Endothelial cell of umbilical vein (primary cell): ENCODE data around the gene GPR4. TPM values are rescaled to one million over a fixed set of nuclear protein-coding genes. Genes with fewer than 3 reads are reported as not detected.
A peak's percentile ranks its signal among the peaks of the same experiment; 100 is the strongest.

Source experiments
- BruUV-seq: library from RNA; stranded (reverse); fragments of 400-500 nt; replicated peaks from 2 replicates; lab custom pipeline; 2021; lab: Mats Ljungman, UMichigan
- CTCF ChIA-PET: fragments of 300-600, 350-600 bp; sonication (Branson Sonifier 250); formaldehyde crosslinking; loops from one replicate; lab custom pipeline; 2021; ENCODE audit warnings: antibody characterized with exemption, inconsistent platforms; lab: Charles Lee
- POLR2A ChIA-PET: fragments of 300-600, 350-600 bp; sonication (Branson Sonifier 250); formaldehyde crosslinking; loops from one replicate; lab custom pipeline; 2021; ENCODE audit warnings: antibody characterized with exemption, inconsistent platforms; lab: Charles Lee
- DNase-seq: peaks from one replicate; pipeline ENCODE4 v3.0.0-alpha.2; 2011; ENCODE audit warnings: low read depth, low spot score
- FAIRE-seq: peaks from 2 replicates; lab custom pipeline; 2011; peaks lifted over from hg19 to GRCh38; lab: Jason Lieb, UNC
- H2AFZ ChIP-seq: 2 replicates; pipeline ENCODE4 v1.6.0; 2012; ENCODE audit warnings: low read depth, low read length, control low read depth, inconsistent platforms
- H3K27ac ChIP-seq: 2 replicates; pipeline ENCODE4 v1.5.1; 2011; ENCODE audit warnings: low read depth, mild to moderate bottlenecking, control low read depth, low read length, moderate library complexity; ENCODE audit not compliant: insufficient read depth
- H3K27me3 ChIP-seq, 2 experiments: 2 replicates each; pipeline versions ENCODE4 v1.6.0 to v1.6.1; 2011; ENCODE audit warnings: low read length in 2 of 2, mixed read lengths in 1 of 2; ENCODE audit not compliant: control insufficient read depth in 2 of 2, insufficient read depth in 2 of 2
- H3K36me3 ChIP-seq, 2 experiments: 2 replicates in 1 of 2; 3 replicates in 1 of 2; pipeline ENCODE4 v1.5.1; 2011; ENCODE audit warnings: low read length in 2 of 2, mild to moderate bottlenecking in 1 of 2, moderate library complexity in 1 of 2; ENCODE audit not compliant: control insufficient read depth in 2 of 2, insufficient read depth in 2 of 2; ENCODE audit errors: extremely low read depth in 1 of 2
- H3K4me1 ChIP-seq: 3 replicates; pipeline ENCODE4 v1.5.1; 2011; ENCODE audit warnings: mild to moderate bottlenecking, low read length; ENCODE audit not compliant: control insufficient read depth, insufficient read depth; ENCODE audit errors: extremely low read depth
- H3K4me2 ChIP-seq: 2 replicates; pipeline ENCODE4 v1.6.1; 2011; ENCODE audit warnings: low read length, control low read depth, mixed read lengths; ENCODE audit not compliant: insufficient read depth
- H3K4me3 ChIP-seq, 3 experiments: fragments of 200-600 bp in 1 of 3; sonication (generic), shearing (Covaris generic) in 1 of 3; replicated peaks in 1 of 3; 2 replicates each; pipeline ENCODE4 v1.5.1; 2011 to 2016; ENCODE audit warnings: control low read depth in 3 of 3, low read length in 3 of 3, mild to moderate bottlenecking in 2 of 3, inconsistent platforms in 1 of 3, low read depth in 1 of 3, moderate library complexity in 1 of 3; ENCODE audit not compliant: insufficient read depth in 1 of 3
- H3K79me2 ChIP-seq: 2 replicates; pipeline ENCODE4 v1.6.0; 2012; ENCODE audit warnings: low read length, inconsistent platforms; ENCODE audit not compliant: control insufficient read depth, insufficient read depth
- H3K9ac ChIP-seq: replicated peaks from 2 replicates; pipeline ENCODE3; 2011; ENCODE audit warnings: low read length, control low read depth; ENCODE audit not compliant: insufficient read depth; ENCODE audit errors: extremely low read depth
- H3K9me1 ChIP-seq: replicated peaks from 3 replicates; pipeline ENCODE4 v1.6.0; 2011; ENCODE audit warnings: mild to moderate bottlenecking, low read length; ENCODE audit not compliant: control insufficient read depth, insufficient read depth; ENCODE audit errors: extremely low read depth
- H3K9me3 ChIP-seq: replicated peaks from 2 replicates; pipeline ENCODE4 v1.5.1; 2012; ENCODE audit warnings: low read length, inconsistent platforms; ENCODE audit not compliant: control insufficient read depth, insufficient read depth
- H4K20me1 ChIP-seq: replicated peaks from 2 replicates; pipeline ENCODE3; 2011; ENCODE audit warnings: mild to moderate bottlenecking, low read length; ENCODE audit not compliant: control insufficient read depth, insufficient read depth; ENCODE audit errors: extremely low read depth
- CTCF ChIP-seq, 2 donors: IDR thresholded peaks; 1 replicate in 1 of 2; 2 replicates in 1 of 2; pipeline ENCODE4 v1.5.1; 2011; ENCODE audit warnings: low read length in 2 of 2, mild to moderate bottlenecking in 2 of 2, moderate library complexity in 2 of 2, control low read depth in 1 of 2, inconsistent platforms in 1 of 2, low read depth in 1 of 2; ENCODE audit not compliant: insufficient read depth in 1 of 2; ENCODE audit errors: extremely low read depth in 1 of 2
- FOS ChIP-seq: IDR thresholded peaks from 2 replicates; pipeline ENCODE4 v1.6.1; 2011; ENCODE audit warnings: mild to moderate bottlenecking, low read length, moderate library complexity, borderline replicate concordance; ENCODE audit not compliant: insufficient read depth
- GATA2 ChIP-seq: IDR thresholded peaks from 2 replicates; pipeline ENCODE4 v1.7.0; 2011; ENCODE audit warnings: low read depth, mild to moderate bottlenecking, moderate library complexity, mixed read lengths, low read length; ENCODE audit not compliant: insufficient read length, insufficient read depth
- JUN ChIP-seq: IDR thresholded peaks from 2 replicates; pipeline ENCODE4 v1.6.1; 2011; ENCODE audit warnings: borderline replicate concordance, low read depth; ENCODE audit not compliant: insufficient read length, insufficient read depth
- MYC ChIP-seq: IDR thresholded peaks from one replicate; pipeline ENCODE4 v1.6.1; 2011; ENCODE audit warnings: mild to moderate bottlenecking, low read depth, low read length
- POLR2A ChIP-seq: IDR thresholded peaks from 2 replicates; pipeline ENCODE4 v1.6.1; 2012; ENCODE audit warnings: low read depth, mild to moderate bottlenecking, control low read depth, low read length
- POLR2AphosphoS5 ChIP-seq: IDR thresholded peaks from 2 replicates; pipeline ENCODE4 v1.6.1; 2012; ENCODE audit warnings: low read depth, mild to moderate bottlenecking, control low read depth, low read length, moderate library complexity; ENCODE audit not compliant: insufficient read depth
- dilution Hi-C: fragments of 300-500 bp; cut with MboI; formaldehyde crosslinking; loops from one replicate; pipeline ENCODE4 v1.15.0; 2019; ENCODE audit warnings: low sequenced_read_pairs; ENCODE audit not compliant: extremely low pct_ligation_motif_present
- intact Hi-C: fragments of 100-400 bp; cut with micrococcal nuclease; formaldehyde crosslinking; loops from one replicate; pipeline ENCODE4 v1.10.0; 2022
- polyA plus RNA-seq, 4 experiments: library from polyadenylated mRNA; depleted of rRNA in 3 of 4; stranded (reverse) in 3 of 4; unstranded in 1 of 4; fragments of >200 nt; gene quantifications; 2 replicates each; pipeline versions ENCODE4 v1.2.1 to v1.2.3, GENCODE V29; 2011 to 2012; ENCODE audit warnings: missing spikeins in 1 of 4
- total RNA-seq: library from RNA; stranded (reverse); gene quantifications from 2 replicates; pipeline ENCODE4 v1.2.3, GENCODE V29; 2021

Gene GPR4
- total and polyA plus RNA-seq, 2 donors (not counting 3 experiments of a cell fraction or from before 2014, with no cell fraction given), result 17.9 to 26.7 TPM

GRCh38 chr19:45601115-45601514 is 897 bp downstream of the GPR4 start:
- peak overlapping the region; percentile 90 for H3K4me2 ChIP-seq
- TF ChIP-seq CTCF (IDR thresholded peaks at IDR 0.05; ENCODE audit: extremely low read depth in 1 of 2, insufficient read depth in 1 of 2, low read depth in 1 of 2, low read length in 2 of 2), result no peak
- peak; percentile 46 for TF ChIP-seq POLR2AphosphoS5
- TF ChIP-seq GATA2, result peak; percentile 24
- TF ChIP-seq FOS, result peak; percentile 19
- H3K9ac ChIP-seq, result peak overlapping the region; percentile 66
- no peaks in the 10 kb centered on the region for H3K9me3 ChIP-seq
- peak overlapping the region; percentile 9 for H3K27ac ChIP-seq
- ChIA-PET POLR2A (no interaction called here), CTCF (interaction anchor here (0.8 to 2.1 kb wide), 5 partner anchors 15 to 122 kb away, joined by 3 to 23 read pairs (median 4); partner anchors contain the start of gene QPCTL)
- dilution Hi-C loops, result no loop called here
- peak overlapping the region; percentile 53 to 84 (median 80) for H3K4me3 ChIP-seq
- DNase-seq (peak; percentile 18), FAIRE-seq (peak; percentile 85)
- intact Hi-C loops, result loop anchor here (1.0 kb wide), 1 partner anchor 9 kb away; no protein-coding TSS in a partner anchor
- BruUV-seq, result no TSS peak
- H3K4me1 ChIP-seq, result peaks cover 55% of the 10 kb centered on the region
- no peaks in the 10 kb centered on the region for H3K9me1 ChIP-seq
- no peaks in the 10 kb centered on the region for H4K20me1 ChIP-seq
- no peaks in the 10 kb centered on the region for H3K27me3 ChIP-seq
- H3K79me2 ChIP-seq, result peaks cover 40% of the 10 kb centered on the region
- H3K36me3 ChIP-seq, result no peaks in the 10 kb centered on the region
- peak overlapping the region; percentile 76 for H2AFZ ChIP-seq

- DNase-seq (no peak), FAIRE-seq (peak; percentile 48)
- no peaks in the 10 kb centered on the region for H3K9me1 ChIP-seq
- H3K4me2 ChIP-seq, result peak overlapping the region; percentile 90
- CTCF ChIA-PET, result interaction anchor here (0.8 to 2.1 kb wide), 4 partner anchors 16 to 92 kb away, joined by 3 to 23 read pairs (median 4); partner anchors contain the start of gene QPCTL
- H3K9me3 ChIP-seq, result no peaks in the 10 kb centered on the region
- peak overlapping the region in 2 of 3 experiments; percentile 80 to 84 for H3K4me3 ChIP-seq
- H3K4me1 ChIP-seq, result peaks cover 59% of the 10 kb centered on the region
- TF ChIP-seq FOS (no peak), JUN (no peak), POLR2AphosphoS5 (no peak), POLR2A (no peak), MYC (no peak)
- H3K9ac ChIP-seq, result peak overlapping the region; percentile 30
- no peaks in the 10 kb centered on the region for H3K27me3 ChIP-seq
- H3K79me2 ChIP-seq, result peaks cover 47% of the 10 kb centered on the region
- dilution Hi-C loops, result no loop called here
- no peak overlapping the region for H2AFZ ChIP-seq
- peak overlapping the region; percentile 96 for H3K27ac ChIP-seq
- POLR2A ChIA-PET, result no interaction called here
- no peaks in the 10 kb centered on the region for H4K20me1 ChIP-seq
- intact Hi-C loops, result no loop called here
- no TSS peak for BruUV-seq
- no peaks in the 10 kb centered on the region for H3K36me3 ChIP-seq
These were observed 1.6 kb downstream of the GPR4 start for GRCh38 chr19:45600340-45600885.
